Measurements from ENCODE around the gene MAPKAPK2. TPM values are rescaled to one million over a fixed set of nuclear protein-coding genes. Genes with fewer than 3 reads are reported as not detected.

MAPKAPK2 gene
- total RNA-seq, 3 donors from 2014 or later, result 68.4 to 75.2 (median 72.1) TPM

- intact Hi-C loops (cut with DNase I, micrococcal nuclease), result no loop called here
- Histone ChIP-seq H3K4me3 (no peak overlapping the region), H3K4me1 (ENCODE audit: low read depth) (peaks cover 26% of the 10 kb centered on the region), H3K9me3 (no peaks in the 10 kb centered on the region), H3K36me3 (ENCODE audit: low read depth) (no peaks in the 10 kb centered on the region)
- no peak for TF ChIP-seq CTCF (IDR thresholded peaks at IDR 0.05)
- DNase-seq (no peak), ATAC-seq (no peak)
These were observed 10.5 kb upstream of the MAPKAPK2 start for GRCh38 chr1:206674236-206674635.

GRCh38 chr1:206674745-206675175, 9.9 kb upstream of the MAPKAPK2 start:
- peaks cover 26% of the 10 kb centered on the region for H3K4me1 ChIP-seq (ENCODE audit: low read depth)
- H3K4me3 ChIP-seq, result no peak overlapping the region
- DNase-seq, result peak; percentile 63 to 76 (median 64)
- intact Hi-C loops (cut with DNase I, micrococcal nuclease), result no loop called here
- TF ChIP-seq CTCF (IDR thresholded peaks at IDR 0.05), result no peak
- H3K9me3 ChIP-seq, result no peaks in the 10 kb centered on the region
- no peaks in the 10 kb centered on the region for H3K36me3 ChIP-seq (ENCODE audit: low read depth)
- peak; percentile 75 for ATAC-seq

GRCh38 chr1:206676499-206676898, 8.2 kb upstream of the MAPKAPK2 start:
- no peaks in the 10 kb centered on the region for H3K36me3 ChIP-seq (ENCODE audit: low read depth)
- ATAC-seq (no peak), DNase-seq (no peak)
- no peak overlapping the region for H3K4me3 ChIP-seq
- no peaks in the 10 kb centered on the region for H3K9me3 ChIP-seq
- TF ChIP-seq CTCF (IDR thresholded peaks at IDR 0.05), result no peak
- H3K4me1 ChIP-seq (ENCODE audit: low read depth), result peaks cover 23% of the 10 kb centered on the region
- intact Hi-C loops (cut with DNase I, micrococcal nuclease), result no loop called here

GRCh38 chr1:206678490-206678889, 6.2 kb upstream of the MAPKAPK2 start:
- H3K4me3 ChIP-seq, result no peak overlapping the region
- TF ChIP-seq CTCF (IDR thresholded peaks at IDR 0.05), result no peak
- H3K4me1 ChIP-seq (ENCODE audit: low read depth), result peaks cover 13% of the 10 kb centered on the region
- no peaks in the 10 kb centered on the region for H3K9me3 ChIP-seq
- no peaks in the 10 kb centered on the region for H3K36me3 ChIP-seq (ENCODE audit: low read depth)
- intact Hi-C loops (cut with DNase I, micrococcal nuclease), result no loop called here
- ATAC-seq, result no peak
- DNase-seq, result no peak

- peaks cover 11% of the 10 kb centered on the region for H3K4me1 ChIP-seq (ENCODE audit: low read depth)
- ATAC-seq, result peak; percentile 61
- intact Hi-C loops (cut with DNase I, micrococcal nuclease), result no loop called here
These were observed 4.9 kb upstream of the MAPKAPK2 start for GRCh38 chr1:206679738-206680211.

More at GRCh38 chr1:206679738-206680211, 4.9 kb upstream of the MAPKAPK2 start:
- TF ChIP-seq CTCF (IDR thresholded peaks at IDR 0.05), result no peak
- H3K36me3 ChIP-seq (ENCODE audit: low read depth), result no peaks in the 10 kb centered on the region
- no peak overlapping the region for H3K4me3 ChIP-seq
- no peaks in the 10 kb centered on the region for H3K9me3 ChIP-seq
- DNase-seq, result peak in 1 of 3 donors; percentile 37
